Neutrophil (primary cell): Measurements from ENCODE around the gene RMDN2.

Source experiments
- H3K27ac ChIP-seq: fragments of 200-600 bp; sonication (generic); 2 replicates; pipeline ENCODE4 v1.5.1; 2016; ENCODE audit warnings: mild to moderate bottlenecking, moderate library complexity
- H3K27me3 ChIP-seq: fragments of 200-600 bp; sonication (generic); 2 replicates; pipeline ENCODE4 v1.6.0; 2016; ENCODE audit warnings: mild to moderate bottlenecking
- H3K36me3 ChIP-seq: fragments of 200-600 bp; sonication (generic); 2 replicates; pipeline ENCODE4 v1.5.1; 2017
- H3K4me1 ChIP-seq, 2 experiments: fragments of 200-600 bp in 1 of 2; sonication (generic) in 1 of 2; 1 replicate in 1 of 2; 2 replicates in 1 of 2; pipeline versions ENCODE4 v1.5.1 to v1.6.1; 2013 to 2016; ENCODE audit warnings: low read depth in 1 of 2, low read length in 1 of 2, mild to moderate bottlenecking in 1 of 2, moderate library complexity in 1 of 2; ENCODE audit not compliant: control insufficient read depth in 1 of 2, insufficient read depth in 1 of 2
- H3K4me3 ChIP-seq, 2 experiments: fragments of 200-600 bp in 1 of 2; sonication (generic) in 1 of 2; 1 replicate in 1 of 2; 2 replicates in 1 of 2; pipeline ENCODE4 v1.5.1; 2013 to 2016; ENCODE audit warnings: low read depth in 1 of 2, low read length in 1 of 2, mild to moderate bottlenecking in 1 of 2, moderate library complexity in 1 of 2
- H3K9me3 ChIP-seq: fragments of 200-600 bp; sonication (generic); 2 replicates; pipeline ENCODE4 v1.5.1; 2016
- CTCF ChIP-seq: fragments of 200-600 bp; sonication (generic); IDR thresholded peaks from 2 replicates; pipeline ENCODE4 v1.5.1; 2016; ENCODE audit warnings: antibody characterized with exemption

RMDN2 gene

GRCh38 chr2:37915773-37916172 is 9.3 kb upstream of the RMDN2 start:
- H3K27me3 ChIP-seq = no peaks in the 10 kb centered on the region
- no peak for TF ChIP-seq CTCF
- no peak overlapping the region for H3K27ac ChIP-seq

GRCh38 chr2:37916512-37917082 is 8.5 kb upstream of the RMDN2 start:
- no peak overlapping the region for H3K27ac ChIP-seq

More at GRCh38 chr2:37915773-37916172, 9.3 kb upstream of the RMDN2 start:
- Histone ChIP-seq H3K4me1 (peaks cover 0 to 10% of the 10 kb centered on the region in 2 experiments), H3K36me3 (no peaks in the 10 kb centered on the region), H3K4me3 (no peak overlapping the region), H3K9me3 (no peaks in the 10 kb centered on the region)

GRCh38 chr2:37917281-37918228 is 7.5 kb upstream of the RMDN2 start:
- Histone ChIP-seq H3K4me3 (no peak overlapping the region), H3K27me3 (peaks cover 10% of the 10 kb centered on the region), H3K27ac (no peak overlapping the region), H3K36me3 (no peaks in the 10 kb centered on the region), H3K9me3 (no peaks in the 10 kb centered on the region), H3K4me1 (no peaks in the 10 kb centered on the region)
- no peak for TF ChIP-seq CTCF

More at GRCh38 chr2:37916512-37917082, 8.5 kb upstream of the RMDN2 start:
- no peak overlapping the region for H3K4me3 ChIP-seq
- H3K4me1 ChIP-seq = peaks cover 0 to 4% of the 10 kb centered on the region in 2 experiments
- no peaks in the 10 kb centered on the region for H3K36me3 ChIP-seq
- peaks cover 3% of the 10 kb centered on the region for H3K27me3 ChIP-seq
- no peak for TF ChIP-seq CTCF
- H3K9me3 ChIP-seq = no peaks in the 10 kb centered on the region

GRCh38 chr2:37918742-37919186 is 6.3 kb upstream of the RMDN2 start:
- no peaks in the 10 kb centered on the region for H3K36me3 ChIP-seq
- no peaks in the 10 kb centered on the region for H3K4me1 ChIP-seq
- H3K27ac ChIP-seq = no peak overlapping the region
- no peak overlapping the region for H3K4me3 ChIP-seq
- TF ChIP-seq CTCF = no peak
- no peaks in the 10 kb centered on the region for H3K9me3 ChIP-seq
- H3K27me3 ChIP-seq = peaks cover 21% of the 10 kb centered on the region

GRCh38 chr2:37919631-37920032 is 5.5 kb upstream of the RMDN2 start:
- H3K9me3 ChIP-seq = no peaks in the 10 kb centered on the region
- peaks cover 8 to 9% of the 10 kb centered on the region in 2 experiments for H3K4me1 ChIP-seq
- H3K4me3 ChIP-seq = no peak overlapping the region
- H3K36me3 ChIP-seq = no peaks in the 10 kb centered on the region
- peaks cover 21% of the 10 kb centered on the region for H3K27me3 ChIP-seq
- TF ChIP-seq CTCF = no peak
- H3K27ac ChIP-seq = no peak overlapping the region
